ENCODE results near the gene PZP. TPM values are rescaled to one million over a fixed set of nuclear protein-coding genes. Genes with fewer than 3 reads are reported as not detected.

Gene PZP
- total and polyA plus RNA-seq, 8 donors: 0.13 TPM; not detected in 7

DNA sequence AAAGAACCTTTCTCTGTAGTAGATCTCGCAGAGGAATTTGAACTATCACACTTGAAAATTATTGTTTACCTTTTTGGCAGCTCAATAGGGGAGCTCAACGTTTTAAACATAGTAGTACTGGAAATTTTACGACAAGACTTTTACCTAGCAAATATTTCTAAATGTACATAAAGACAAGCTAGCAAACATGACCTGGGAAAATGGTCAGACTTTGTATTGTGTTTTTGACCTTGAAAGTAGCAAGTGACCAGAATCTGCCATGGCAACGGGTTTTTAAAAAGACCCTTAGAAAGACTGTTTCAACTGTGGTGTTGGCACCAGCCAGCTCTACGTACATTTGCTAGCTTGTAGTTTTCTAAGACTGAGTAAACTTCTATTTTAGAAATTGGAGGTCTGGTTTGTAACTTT, 72.3 kb downstream of the PZP start:
- no peak overlapping the region for H3K4me3 ChIP-seq
- no peak for DNase-seq
- no peak overlapping the region for H3K27ac ChIP-seq
- intact Hi-C loops (cut with DNase I; ENCODE audit: low total_unique reads): no loop called here
- H3K4me1 ChIP-seq: peaks cover 0 to 8% (median 3%) of the 10 kb centered on the region in 4 donors
- H3K27me3 ChIP-seq: no peaks in the 10 kb centered on the region
- no peaks in the 10 kb centered on the region for H3K36me3 ChIP-seq
- 27 to 54% (median 38%) methylated on average over 5 of the region's 5 CpGs for WGBS, 5 donors
- peaks cover 0 to 5% (median 0%) of the 10 kb centered on the region in 4 donors for H3K9me3 ChIP-seq
- no peak for TF ChIP-seq EP300 (IDR thresholded peaks at IDR 0.05)
- TF ChIP-seq POLR2AphosphoS5 (IDR thresholded peaks at IDR 0.05): no peak
- no peak for TF ChIP-seq POLR2A (IDR thresholded peaks at IDR 0.05)
- TF ChIP-seq CTCF (IDR thresholded peaks at IDR 0.05): no peak

GRCh38 chr12:9134981-9135628, 73.1 kb downstream of the PZP start:
- H3K27ac ChIP-seq: peak overlapping the region in 3 of 5 donors; percentile 41 to 64 (median 63)
- DNase-seq: peak in 1 of 2 donors; percentile 58

DNA sequence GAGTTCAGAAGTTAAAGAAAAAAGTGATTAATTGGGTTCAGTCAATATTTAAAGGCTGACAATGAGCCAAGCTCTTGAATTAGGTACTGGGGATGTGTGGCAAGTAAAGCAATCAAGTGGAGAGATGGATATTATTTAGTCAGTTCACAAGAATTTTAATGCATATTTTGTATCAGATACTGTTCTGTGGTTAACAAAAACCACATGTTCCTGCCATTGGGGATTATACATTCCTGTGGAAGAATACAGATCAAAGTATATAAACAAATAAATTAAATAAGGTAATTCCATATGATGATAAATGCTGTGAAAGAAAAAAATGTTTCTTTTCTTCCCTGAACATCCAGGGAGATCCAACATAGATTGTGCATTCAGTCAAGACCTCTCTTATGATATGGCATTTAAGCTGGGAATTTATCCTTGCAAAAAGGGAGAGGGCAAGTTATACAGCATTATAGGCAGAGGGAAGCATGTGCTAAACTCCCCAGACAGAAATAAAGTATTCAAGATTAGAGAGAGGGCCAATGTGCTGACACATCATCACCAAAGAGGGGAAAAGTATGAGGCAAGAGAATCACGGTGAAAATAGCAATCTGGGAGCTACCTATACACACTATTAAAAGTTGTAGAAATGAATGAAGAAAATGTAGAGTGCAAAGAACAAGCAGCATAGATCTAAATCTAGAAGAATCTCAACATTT, 74.8 kb downstream of the PZP start:
- intact Hi-C loops (cut with DNase I; ENCODE audit: low total_unique reads): no loop called here
- 48 to 82% (median 68%) methylated on average over 1 of the region's 1 CpG for WGBS, 5 donors
- Histone ChIP-seq H3K36me3 (no peaks in the 10 kb centered on the region), H3K9me3 (no peaks in the 10 kb centered on the region), H3K4me3 (no peak overlapping the region), H3K27me3 (no peaks in the 10 kb centered on the region), H3K4me1 (peaks cover 0 to 8% (median 3%) of the 10 kb centered on the region in 4 donors), H3K27ac (no peak overlapping the region)
- TF ChIP-seq POLR2AphosphoS5 (IDR thresholded peaks at IDR 0.05): no peak
- TF ChIP-seq EP300 (IDR thresholded peaks at IDR 0.05): no peak
- TF ChIP-seq POLR2A (IDR thresholded peaks at IDR 0.05): no peak
- TF ChIP-seq CTCF (IDR thresholded peaks at IDR 0.05): no peak
- no peak for DNase-seq

More at GRCh38 chr12:9134981-9135628, 73.1 kb downstream of the PZP start:
- WGBS, 5 donors: 67 to 84% (median 79%) methylated on average over 9 to 16 of the region's 16 CpGs
- Histone ChIP-seq H3K36me3 (no peaks in the 10 kb centered on the region), H3K27me3 (no peaks in the 10 kb centered on the region), H3K9me3 (peaks cover 0 to 5% (median 0%) of the 10 kb centered on the region in 4 donors), H3K4me3 (peak overlapping the region in 1 of 4 donors; percentile 12), H3K4me1 (peaks cover 0 to 8% (median 3%) of the 10 kb centered on the region in 4 donors)
- TF ChIP-seq POLR2AphosphoS5 (IDR thresholded peaks at IDR 0.05): peak in 1 of 3 donors; percentile 25
- TF ChIP-seq CTCF (IDR thresholded peaks at IDR 0.05): peak in 1 of 7 experiments; percentile 9
- TF ChIP-seq POLR2A (IDR thresholded peaks at IDR 0.05): no peak
- intact Hi-C loops (cut with DNase I; ENCODE audit: low total_unique reads): no loop called here

DNA sequence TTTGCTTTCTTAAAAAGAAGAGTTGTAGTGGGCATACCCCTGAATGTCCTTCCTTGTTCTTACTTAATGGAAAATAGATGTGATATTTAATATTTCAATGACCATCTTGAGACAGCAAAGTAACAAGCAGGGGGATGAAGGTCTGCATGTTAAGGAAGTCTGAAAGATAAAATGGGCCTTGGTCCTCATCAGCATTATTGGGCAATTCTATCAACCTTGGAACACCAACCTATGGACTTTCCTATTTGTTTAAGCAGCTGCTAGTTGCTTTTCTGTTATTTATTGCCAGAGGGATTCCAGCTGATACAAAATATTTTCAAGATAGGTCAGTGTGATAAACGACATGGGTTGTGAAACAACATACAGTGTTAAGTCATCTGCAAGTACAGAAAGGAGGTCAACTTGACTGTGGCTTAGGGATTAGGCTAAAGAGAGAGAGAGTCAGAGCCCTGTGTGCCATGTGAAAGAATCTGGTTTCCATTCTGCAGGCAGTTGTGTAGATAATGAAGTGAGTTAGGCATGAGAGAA, 76.1 kb downstream of the PZP start:
- WGBS, 5 donors: 8 to 27% (median 18%) methylated on average over 1 of the region's 1 CpG
- Histone ChIP-seq H3K27me3 (no peaks in the 10 kb centered on the region), H3K9me3 (no peaks in the 10 kb centered on the region), H3K27ac (no peak overlapping the region), H3K4me3 (no peak overlapping the region), H3K4me1 (peaks cover 0 to 8% (median 3%) of the 10 kb centered on the region in 4 donors), H3K36me3 (no peaks in the 10 kb centered on the region)
- DNase-seq: peak in 1 of 2 donors; percentile 24
- intact Hi-C loops (cut with DNase I; ENCODE audit: low total_unique reads): no loop called here
- TF ChIP-seq POLR2AphosphoS5 (IDR thresholded peaks at IDR 0.05) (peak in 1 of 3 donors; percentile 58), CTCF (IDR thresholded peaks at IDR 0.05) (no peak)

Data from stomach (tissue), 9 donors.